Activated CD4-positive, alpha-beta T cell treated with anti-CD3 and anti-CD28 coated beads, Interleukin-2, Interleukin-4, amounts not matched to agents 100 ng/mL and 50 ng/mL, durations not matched to agents 16 hours and 8 hours (primary cell): Measurements from ENCODE around the gene ERBB2.
"Not testable (repeated sequence)": the region's sequence is repeated elsewhere in the genome, so short reads cannot be mapped to it uniquely, and the experiment has no call there.

ENCODE experiments used
- DNase-seq: peaks from one replicate; pipeline ENCODE4 v3.0.0-alpha.2; 2020; ENCODE audit warnings: low spot score

Gene ERBB2

DNA sequence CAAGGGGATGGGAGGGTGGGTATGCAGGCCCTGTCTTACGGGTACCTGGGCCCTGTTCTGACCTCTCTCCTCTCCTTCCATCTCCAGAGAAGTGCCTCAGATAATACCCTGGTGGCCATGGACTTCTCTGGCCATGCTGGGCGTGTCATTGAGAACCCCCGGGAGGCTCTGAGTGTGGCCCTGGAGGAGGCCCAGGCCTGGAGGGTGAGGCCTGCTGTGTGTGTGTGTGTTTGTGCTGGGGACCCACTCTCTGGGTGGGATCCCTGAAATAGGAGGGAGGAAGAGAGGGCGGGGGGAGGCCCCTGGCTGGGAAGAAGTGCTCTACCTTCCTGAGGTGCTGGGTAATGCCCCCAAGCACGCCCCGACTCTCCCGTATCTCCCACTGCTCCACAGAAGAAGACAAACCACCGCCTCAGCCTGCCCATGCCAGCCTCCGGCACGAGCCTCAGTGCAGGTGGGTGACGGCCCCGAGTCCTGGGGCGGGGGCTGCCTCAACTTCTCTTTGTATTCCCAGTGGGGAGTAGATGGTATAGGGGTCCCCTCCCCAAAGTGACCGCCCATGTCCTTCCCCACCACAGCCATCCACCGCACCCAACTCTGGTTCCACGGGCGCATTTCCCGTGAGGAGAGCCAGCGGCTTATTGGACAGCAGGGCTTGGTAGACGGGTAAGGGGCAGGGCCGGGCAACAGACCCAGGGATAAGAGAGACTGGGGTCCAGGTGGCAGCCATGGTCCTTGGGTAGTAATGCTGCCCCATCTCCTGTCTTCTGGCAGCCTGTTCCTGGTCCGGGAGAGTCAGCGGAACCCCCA lies 45.7 kb downstream of the ERBB2 start:
- no peak for DNase-seq

DNA sequence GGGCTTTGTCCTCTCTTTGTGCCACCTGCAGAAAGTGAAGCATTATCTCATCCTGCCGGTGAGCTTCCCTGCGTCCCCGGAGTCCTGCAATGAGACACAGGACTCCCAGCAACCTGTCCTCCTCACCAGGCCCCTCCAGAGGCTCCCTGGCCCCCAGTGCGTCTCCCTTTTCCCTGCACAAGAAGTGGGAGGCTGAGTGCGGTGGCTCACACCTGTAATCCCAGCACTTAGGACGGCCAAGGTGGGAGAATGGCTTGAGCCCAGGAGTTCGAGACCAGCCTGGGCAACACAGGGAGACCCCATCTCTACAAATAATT lies 46.2 kb downstream of the ERBB2 start:
- no peak for DNase-seq

GRCh38 chr17:39747745-39748144 lies 47.9 kb downstream of the ERBB2 start:
- no peak for DNase-seq

GRCh38 chr17:39748444-39749034 lies 48.7 kb downstream of the ERBB2 start:
- not testable (repeated sequence) for DNase-seq

DNA sequence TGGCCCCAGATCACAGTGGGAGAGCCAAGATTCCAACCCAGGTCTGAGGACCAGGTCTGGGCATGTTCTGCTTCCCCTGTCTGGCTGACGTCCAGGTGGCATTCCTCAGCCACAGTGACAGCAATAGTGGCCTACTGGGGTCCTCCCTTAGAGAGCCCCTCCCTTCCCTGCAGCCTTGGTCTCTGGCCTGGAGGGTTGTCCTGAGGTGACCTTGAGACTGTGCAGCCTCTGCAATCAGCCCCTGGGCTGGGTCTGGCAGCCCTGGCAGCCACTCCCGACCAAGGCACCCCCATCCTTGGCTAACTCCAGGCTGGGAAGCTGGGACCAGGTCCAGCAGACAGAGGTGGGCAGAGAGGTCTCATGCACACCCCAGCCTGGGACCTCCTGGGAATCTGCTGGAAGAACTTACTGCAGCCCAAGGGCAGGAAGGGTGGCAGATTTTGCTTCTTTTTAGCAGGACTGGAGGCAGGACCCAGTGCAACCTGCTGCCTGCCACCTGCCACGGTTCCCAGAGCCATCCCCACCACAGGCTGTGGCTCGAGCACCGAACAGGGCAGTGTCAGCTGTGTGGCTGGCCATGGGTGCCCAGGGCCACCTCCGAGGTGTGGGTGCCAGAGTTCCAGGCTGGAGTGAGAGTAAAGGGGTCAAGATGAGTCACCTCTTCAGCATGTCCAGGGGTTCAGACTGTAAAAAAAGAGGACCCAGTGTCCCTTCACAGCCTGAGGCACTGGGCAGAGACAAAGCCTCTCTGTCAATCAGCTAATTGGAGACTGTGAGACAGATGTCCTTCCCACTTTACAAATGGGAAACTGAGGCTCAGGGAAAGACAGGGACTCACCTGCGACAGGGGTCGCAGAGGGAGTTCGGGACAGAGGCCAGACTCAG lies 50.5 kb downstream of the ERBB2 start:
- no peak for DNase-seq

GRCh38 chr17:39751016-39751543 lies 51.2 kb downstream of the ERBB2 start:
- no peak for DNase-seq

DNA sequence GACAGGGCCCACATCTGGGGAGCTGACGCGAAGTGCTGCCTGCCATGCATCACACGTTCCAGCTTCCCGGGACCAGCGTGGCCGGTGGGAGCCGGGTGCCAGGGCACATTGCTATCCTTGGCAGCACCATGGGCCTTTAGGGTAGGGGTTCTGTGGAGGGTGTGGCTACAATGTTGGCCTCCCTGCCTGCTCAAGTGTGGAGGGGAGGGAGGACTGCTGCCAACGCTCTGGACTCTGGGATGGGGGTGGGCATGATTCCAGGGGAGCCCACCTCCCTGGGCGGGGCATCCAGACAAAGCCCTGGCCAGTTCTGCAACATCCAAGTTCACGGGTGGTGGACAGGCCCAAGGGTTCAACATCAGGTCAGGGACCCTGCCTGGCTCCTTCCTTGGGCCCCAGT lies 51.8 kb downstream of the ERBB2 start:
- DNase-seq: no peak

GRCh38 chr17:39752241-39752881 lies 52.5 kb downstream of the ERBB2 start:
- DNase-seq: no peak

DNA sequence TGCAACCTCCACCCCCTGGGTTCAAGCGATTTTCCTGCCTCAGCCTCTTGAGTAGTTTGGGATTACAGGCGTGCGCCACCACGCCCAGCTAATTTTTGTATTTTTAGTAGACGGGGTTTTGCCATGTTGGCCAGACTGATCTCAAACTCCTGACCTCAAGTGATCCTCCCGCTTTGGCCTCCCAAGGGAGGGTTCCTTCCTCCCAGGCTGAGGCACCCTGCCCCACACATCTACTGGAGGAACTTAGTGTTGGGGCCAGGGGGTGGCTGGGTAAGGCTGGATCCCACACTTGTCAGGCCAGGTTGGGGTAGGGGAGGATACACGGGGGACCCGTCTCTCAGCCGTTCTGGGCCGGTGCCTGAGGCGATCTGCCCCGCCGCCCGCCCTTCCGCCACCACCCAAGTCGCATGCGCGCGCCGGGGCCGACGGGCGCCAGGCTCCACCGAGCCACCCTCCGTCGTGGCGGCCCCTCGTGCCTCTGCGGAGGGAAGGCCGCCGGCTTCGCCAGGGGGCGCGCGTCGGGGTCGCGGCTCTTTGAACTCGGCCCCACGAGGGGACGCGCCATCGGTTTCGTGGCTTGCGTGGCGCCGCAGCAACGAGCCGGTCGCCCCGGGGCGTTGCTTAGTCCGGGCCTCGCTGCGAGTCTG lies 53.8 kb downstream of the ERBB2 start:
- DNase-seq: peak; percentile 46

GRCh38 chr17:39754161-39754957 lies 54.5 kb downstream of the ERBB2 start:
- peak; percentile 97 for DNase-seq

DNA sequence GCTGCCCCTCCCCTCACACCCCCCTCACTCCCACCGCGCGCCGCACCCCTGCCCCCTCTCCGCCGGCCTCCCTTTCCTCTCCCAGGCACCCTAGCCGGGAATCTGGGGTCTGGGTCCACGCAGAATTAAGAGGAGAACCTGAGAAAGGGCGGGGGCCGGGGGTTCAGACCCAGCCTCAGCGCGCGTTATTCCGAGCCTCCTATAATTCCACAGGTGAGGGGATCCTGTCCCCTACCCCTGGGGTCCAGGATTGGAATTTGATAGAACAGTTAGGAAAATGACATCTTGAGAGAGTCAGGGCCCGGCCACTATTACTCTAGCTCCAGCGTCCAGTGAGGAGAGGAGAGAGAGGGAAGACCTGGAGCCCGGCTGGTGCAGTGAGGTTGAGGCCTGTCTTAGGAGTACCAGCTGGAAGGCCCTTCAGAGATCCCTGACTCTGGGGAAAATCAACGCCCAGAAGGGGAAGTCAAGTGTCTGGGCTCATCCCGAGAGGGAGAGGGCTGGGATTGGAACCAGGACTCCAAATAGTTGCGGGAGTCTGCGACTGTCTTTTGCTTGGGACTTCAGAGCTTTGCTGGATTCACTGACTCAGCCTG lies 55.2 kb downstream of the ERBB2 start:
- DNase-seq: no peak

GRCh38 chr17:39755554-39756379 lies 55.9 kb downstream of the ERBB2 start:
- peak; percentile 34 for DNase-seq

GRCh38 chr17:39756380-39757079 lies 56.7 kb downstream of the ERBB2 start:
- no peak for DNase-seq

GRCh38 chr17:39757176-39757662 lies 57.4 kb downstream of the ERBB2 start:
- no peak for DNase-seq

DNA sequence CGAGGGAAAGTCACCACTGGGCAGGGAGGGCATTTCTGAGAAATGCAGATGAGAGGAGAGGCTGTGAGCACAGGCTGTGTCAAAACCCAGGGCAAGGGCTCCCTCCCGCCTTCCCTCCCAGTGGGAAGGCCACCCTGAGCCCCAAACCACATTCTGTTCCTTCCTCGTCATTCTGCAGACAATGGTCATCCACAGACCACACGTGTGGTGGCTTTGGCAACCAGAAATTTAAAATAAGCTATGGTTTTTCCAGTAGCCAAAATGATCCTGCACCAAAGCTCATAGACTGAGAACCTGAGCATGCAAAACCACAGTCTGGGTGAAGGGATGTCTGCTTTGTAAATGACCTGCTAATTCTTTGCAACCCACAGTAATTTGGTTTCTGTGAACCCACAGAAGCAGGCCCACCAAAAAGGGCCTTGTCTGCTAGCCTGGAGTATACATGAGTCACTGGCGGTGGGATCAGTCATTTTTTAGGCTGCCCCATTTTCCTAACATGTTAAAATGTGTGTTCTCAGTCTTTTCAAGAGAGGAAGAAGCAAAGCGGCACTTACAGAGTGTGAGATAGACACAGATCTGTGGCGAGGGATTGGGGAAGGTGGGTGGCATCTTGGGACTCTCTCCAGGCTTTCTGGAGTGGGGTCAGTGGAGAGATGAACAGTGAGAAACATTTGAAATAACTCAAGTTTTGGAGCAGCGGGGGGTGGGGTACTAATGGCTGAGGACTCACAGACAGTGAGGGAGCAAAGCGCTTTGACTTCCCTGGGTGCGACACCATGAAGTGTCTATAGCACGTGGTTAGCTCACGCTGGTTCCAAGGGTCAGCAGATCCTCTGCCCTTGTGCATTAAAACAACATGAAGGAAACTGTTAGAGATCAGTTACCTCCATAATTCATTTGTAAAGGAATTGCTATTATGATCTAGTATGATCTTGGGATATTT lies 58.3 kb downstream of the ERBB2 start:
- peak; percentile 86 for DNase-seq

DNA sequence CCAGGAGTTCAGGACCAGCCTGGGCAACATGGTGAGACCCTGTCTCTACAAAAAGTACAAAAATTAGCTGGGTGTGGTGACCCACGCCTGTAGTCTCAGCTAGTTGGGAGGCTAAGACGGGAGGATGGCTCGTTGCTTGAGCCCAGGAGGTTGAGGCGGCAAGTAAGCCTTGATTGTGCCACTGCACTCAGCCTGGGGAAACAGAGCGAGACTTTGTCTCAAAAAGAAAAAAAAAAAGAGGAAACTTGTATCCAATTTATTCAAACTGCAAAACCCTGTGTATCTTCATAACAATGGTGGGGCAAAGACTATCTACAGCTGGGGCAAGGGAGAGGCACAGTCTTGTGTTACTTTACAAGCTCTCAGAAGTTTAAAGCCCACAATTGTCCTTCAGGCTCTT lies 59.3 kb downstream of the ERBB2 start:
- DNase-seq: no peak

- DNase-seq: no peak
Measured at GRCh38 chr17:39761861-39762496, 62.1 kb downstream of the ERBB2 start.
